HFF-Myc (cell line): ENCODE data around the gene QSER1.
"Not testable (repeated sequence)": the region's sequence is repeated elsewhere in the genome, so short reads cannot be mapped to it uniquely, and the experiment has no call there.

ENCODE experiments used
- DNase-seq: peaks from one replicate; pipeline ENCODE4 v3.0.0-alpha.2; 2011; ENCODE audit warnings: low read depth; ENCODE audit errors: extremely low read depth
- H3K4me3 ChIP-seq: replicated peaks from 2 replicates; pipeline ENCODE4 v1.5.1; 2011; ENCODE audit warnings: low read depth, mild to moderate bottlenecking, control low read depth, low read length
- CTCF ChIP-seq: IDR thresholded peaks from 2 replicates; pipeline ENCODE4 v1.5.1; 2012; ENCODE audit warnings: mild to moderate bottlenecking, low read depth, low read length, control low read depth; ENCODE audit errors: missing control alignments

QSER1 gene

DNA sequence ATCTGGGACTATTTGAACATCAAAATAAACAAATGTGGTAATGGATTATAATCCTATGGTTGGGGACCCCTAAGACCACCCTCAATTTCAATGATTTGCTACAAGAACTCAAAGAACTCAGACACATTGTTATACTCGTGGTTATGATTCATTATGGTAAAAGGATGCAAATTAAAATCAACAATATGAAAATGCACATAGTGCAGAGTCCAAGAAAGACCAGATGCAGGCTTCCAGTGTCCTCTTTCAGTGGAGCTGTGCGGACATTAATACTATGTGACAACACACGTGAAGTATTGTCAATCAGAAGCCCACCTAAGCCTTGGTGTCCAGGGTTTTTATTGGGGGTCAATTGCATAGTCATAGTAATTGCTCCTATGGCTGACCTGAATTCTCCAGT, 9.2 kb upstream of the QSER1 start:
- DNase-seq: no peak
- TF ChIP-seq CTCF: no peak

GRCh38 chr11:32884023-32884422, 8.6 kb upstream of the QSER1 start:
- no peak for DNase-seq
- no peak overlapping the region for H3K4me3 ChIP-seq
- TF ChIP-seq CTCF: no peak

More for the DNA sequence above, 9.2 kb upstream of the QSER1 start:
- H3K4me3 ChIP-seq: no peak overlapping the region

GRCh38 chr11:32884770-32885384, 7.7 kb upstream of the QSER1 start:
- DNase-seq: no peak
- H3K4me3 ChIP-seq: no peak overlapping the region
- TF ChIP-seq CTCF: peak; percentile 43

DNA sequence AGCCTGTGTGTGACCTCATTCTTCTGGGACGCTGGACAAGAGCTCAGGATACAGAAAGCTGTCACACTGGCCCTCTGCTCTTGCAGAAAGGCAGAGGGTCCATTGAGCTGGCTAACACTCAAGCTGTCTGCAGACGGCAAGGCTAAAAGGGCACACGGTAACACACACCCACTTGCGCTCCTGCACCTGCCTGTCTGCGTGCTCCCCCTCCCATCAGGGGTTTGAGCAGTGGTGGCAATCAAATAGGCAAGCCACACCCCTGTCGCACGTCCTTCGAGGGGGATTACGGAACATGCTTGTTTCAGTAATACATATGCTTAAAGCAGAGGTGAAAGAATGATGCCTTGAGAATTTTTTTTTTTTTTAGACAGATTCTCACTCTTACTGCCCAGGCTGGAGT, 7.1 kb upstream of the QSER1 start:
- no peak for TF ChIP-seq CTCF
- no peak for DNase-seq
- no peak overlapping the region for H3K4me3 ChIP-seq

- H3K4me3 ChIP-seq: no peak overlapping the region
- DNase-seq: no peak
- TF ChIP-seq CTCF: no peak
These were observed 6.4 kb upstream of the QSER1 start for GRCh38 chr11:32886180-32886579.

- DNase-seq, H3K4me3 ChIP-seq: not testable (repeated sequence)
These were observed 4.8 kb upstream of the QSER1 start for GRCh38 chr11:32887707-32888383.

GRCh38 chr11:32888384-32888710, 4.3 kb upstream of the QSER1 start:
- not testable (repeated sequence) for H3K4me3 ChIP-seq

GRCh38 chr11:32888805-32889204, 3.8 kb upstream of the QSER1 start:
- DNase-seq: no peak
- TF ChIP-seq CTCF: no peak
- H3K4me3 ChIP-seq: no peak overlapping the region

More at GRCh38 chr11:32888384-32888710, 4.3 kb upstream of the QSER1 start:
- DNase-seq: not testable (repeated sequence)
